GM19324 (cell line): Measurements from ENCODE around the gene NUP37.
A peak's percentile ranks its signal among the peaks of the same experiment; 100 is the strongest.
"Not testable (repeated sequence)": the region's sequence is repeated elsewhere in the genome, so short reads cannot be mapped to it uniquely, and the experiment has no call there.

Source experiments
- ATAC-seq: cut with Tn5 transposase; IDR thresholded peaks from one replicate; pipeline ENCODE4 v1.9.1; 2021; ENCODE audit warnings: mild to moderate bottlenecking, moderate library complexity; ENCODE audit not compliant: unreplicated experiment, low FRiP score

The NUP37 gene

GRCh38 chr12:102095677-102096263, 24.1 kb downstream of the NUP37 start:
- ATAC-seq = no peak

GRCh38 chr12:102093319-102093718, 26.6 kb downstream of the NUP37 start:
- no peak for ATAC-seq

GRCh38 chr12:102089228-102089835, 30.6 kb downstream of the NUP37 start:
- not testable (repeated sequence) for ATAC-seq

GRCh38 chr12:102080842-102081241, 39.1 kb downstream of the NUP37 start:
- ATAC-seq = no peak

- ATAC-seq = not testable (repeated sequence)
These were observed 47.8 kb downstream of the NUP37 start for GRCh38 chr12:102072092-102072491.

- no peak for ATAC-seq
These were observed 50.2 kb downstream of the NUP37 start for GRCh38 chr12:102069707-102070106.

GRCh38 chr12:102067574-102068258, 52.2 kb downstream of the NUP37 start:
- no peak for ATAC-seq

- ATAC-seq = no peak
These were observed 55.4 kb downstream of the NUP37 start for GRCh38 chr12:102064476-102064875.

GRCh38 chr12:102063069-102063468, 56.8 kb downstream of the NUP37 start:
- ATAC-seq = no peak

GRCh38 chr12:102062419-102062806, 57.5 kb downstream of the NUP37 start:
- ATAC-seq = no peak

- ATAC-seq = peak; percentile 98
These were observed 58.1 kb downstream of the NUP37 start, which contains the start of gene WASHC3 for GRCh38 chr12:102061560-102062418. Gene WASHC3, minus strand, starts transcription at chr12:102061991. Its CDS starts 29 bp downstream, at chr12:102061962.

- peak; percentile 10 for ATAC-seq
These were observed 58.8 kb downstream of the NUP37 start for GRCh38 chr12:102061096-102061559.

- no peak for ATAC-seq
These were observed 60.6 kb downstream of the NUP37 start for GRCh38 chr12:102059343-102059742.

- no peak for ATAC-seq
These were observed 65.6 kb downstream of the NUP37 start for GRCh38 chr12:102054345-102054744.

- ATAC-seq = no peak
These were observed 66.9 kb downstream of the NUP37 start for GRCh38 chr12:102053062-102053349.

GRCh38 chr12:102052192-102053061, 67.5 kb downstream of the NUP37 start:
- no peak for ATAC-seq

GRCh38 chr12:102051431-102051965, 68.4 kb downstream of the NUP37 start:
- no peak for ATAC-seq

- ATAC-seq = no peak
These were observed 69.1 kb downstream of the NUP37 start for GRCh38 chr12:102050660-102051430.

GRCh38 chr12:102043928-102044327, 76.0 kb downstream of the NUP37 start:
- peak; percentile 84 for ATAC-seq
